Rectal smooth muscle tissue (tissue), 1 donor: ENCODE measurements around the gene STARD13.

Experiments used
- H3K27ac ChIP-seq: one replicate; pipeline ENCODE4 v1.7.0; 2013; ENCODE audit warnings: low read depth, low read length, inconsistent platforms
- H3K27me3 ChIP-seq: one replicate; pipeline ENCODE4 v1.7.0; 2013; ENCODE audit warnings: low read length; ENCODE audit not compliant: control insufficient read depth, insufficient read depth
- H3K36me3 ChIP-seq: one replicate; pipeline ENCODE4 v1.7.0; 2013; ENCODE audit warnings: low read length; ENCODE audit not compliant: control insufficient read depth, insufficient read depth
- H3K4me1 ChIP-seq: one replicate; pipeline ENCODE4 v1.7.0; 2013; ENCODE audit warnings: low read length; ENCODE audit not compliant: control insufficient read depth, insufficient read depth
- H3K4me3 ChIP-seq: one replicate; pipeline ENCODE4 v1.7.0; 2013; ENCODE audit warnings: low read length
- H3K9ac ChIP-seq: one replicate; pipeline ENCODE4 v1.7.0; 2013; ENCODE audit warnings: low read length

The STARD13 gene

GRCh38 chr13:33193428-33193974, 92.1 kb downstream of the STARD13 start:
- H3K36me3 ChIP-seq = no peaks in the 10 kb centered on the region
- peak overlapping the region; percentile 11 for H3K27ac ChIP-seq
- H3K4me3 ChIP-seq = no peak overlapping the region
- H3K4me1 ChIP-seq = peaks cover 40% of the 10 kb centered on the region
- H3K9ac ChIP-seq = no peak overlapping the region
- no peaks in the 10 kb centered on the region for H3K27me3 ChIP-seq

- no peaks in the 10 kb centered on the region for H3K27me3 ChIP-seq
- peaks cover 35% of the 10 kb centered on the region for H3K4me1 ChIP-seq
- H3K36me3 ChIP-seq = no peaks in the 10 kb centered on the region
- peak overlapping the region; percentile 44 for H3K27ac ChIP-seq
- H3K9ac ChIP-seq = no peak overlapping the region
- H3K4me3 ChIP-seq = no peak overlapping the region
Measured at GRCh38 chr13:33191425-33192210, 93.9 kb downstream of the STARD13 start.

- no peak overlapping the region for H3K4me3 ChIP-seq
- H3K9ac ChIP-seq = no peak overlapping the region
- peak overlapping the region; percentile 66 for H3K27ac ChIP-seq
- H3K4me1 ChIP-seq = peaks cover 39% of the 10 kb centered on the region
- H3K27me3 ChIP-seq = no peaks in the 10 kb centered on the region
- H3K36me3 ChIP-seq = no peaks in the 10 kb centered on the region
Measured at GRCh38 chr13:33189470-33189869, 96.1 kb downstream of the STARD13 start.

- Histone ChIP-seq H3K4me3 (no peak overlapping the region), H3K27ac (peak overlapping the region; percentile 8), H3K9ac (no peak overlapping the region), H3K36me3 (no peaks in the 10 kb centered on the region), H3K4me1 (peaks cover 41% of the 10 kb centered on the region), H3K27me3 (no peaks in the 10 kb centered on the region)
Measured at GRCh38 chr13:33188093-33188882, 97.3 kb downstream of the STARD13 start.

DNA sequence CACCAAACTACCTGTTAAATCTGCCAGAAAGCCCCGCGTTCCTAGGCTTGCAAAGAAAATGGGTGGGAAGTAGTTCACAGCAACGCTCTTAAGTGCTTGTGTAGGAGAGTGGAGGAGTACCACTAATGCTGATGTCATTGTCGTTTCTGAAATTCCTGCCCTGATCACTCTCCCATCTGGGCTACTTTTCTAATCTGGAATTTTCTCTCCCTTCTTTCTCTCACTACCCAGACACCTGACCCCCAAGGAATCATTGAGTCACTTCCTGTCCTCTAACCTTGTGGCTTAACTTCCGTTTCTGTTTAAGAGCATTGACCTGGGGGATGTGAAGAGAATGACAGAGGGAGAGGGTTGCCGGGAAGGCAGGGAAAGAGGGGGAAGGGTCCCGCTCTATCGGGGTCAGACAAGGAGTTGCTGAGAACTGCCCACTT, 98.7 kb downstream of the STARD13 start:
- Histone ChIP-seq H3K4me1 (peaks cover 51% of the 10 kb centered on the region), H3K27ac (peak overlapping the region; percentile 71), H3K4me3 (no peak overlapping the region), H3K9ac (no peak overlapping the region), H3K27me3 (no peaks in the 10 kb centered on the region), H3K36me3 (no peaks in the 10 kb centered on the region)

- peak overlapping the region; percentile 71 for H3K27ac ChIP-seq
- H3K9ac ChIP-seq = no peak overlapping the region
- peaks cover 54% of the 10 kb centered on the region for H3K4me1 ChIP-seq
- H3K4me3 ChIP-seq = no peak overlapping the region
- H3K27me3 ChIP-seq = no peaks in the 10 kb centered on the region
- H3K36me3 ChIP-seq = no peaks in the 10 kb centered on the region
Measured at GRCh38 chr13:33185853-33186252, 99.7 kb downstream of the STARD13 start.

DNA sequence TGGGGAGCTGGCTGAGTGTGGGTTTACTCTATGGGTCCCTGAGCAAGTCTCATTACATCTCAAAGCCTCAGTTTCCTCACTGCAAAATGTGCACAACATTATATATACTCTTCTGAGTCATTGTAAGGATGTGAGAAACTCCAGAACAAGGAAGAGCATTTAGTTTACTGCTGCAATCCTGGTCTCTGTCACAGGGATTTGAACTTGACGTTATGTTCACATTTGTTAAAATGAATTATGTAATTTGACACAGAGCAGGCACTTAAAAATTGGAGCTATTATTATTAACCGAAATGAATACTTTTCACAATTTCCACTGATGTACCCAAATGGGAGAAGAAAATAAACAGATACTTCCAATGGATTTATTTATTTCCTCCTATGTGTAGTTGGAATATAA, 101.0 kb downstream of the STARD13 start:
- H3K27me3 ChIP-seq = no peaks in the 10 kb centered on the region
- H3K27ac ChIP-seq = peak overlapping the region; percentile 77
- no peaks in the 10 kb centered on the region for H3K36me3 ChIP-seq
- H3K9ac ChIP-seq = no peak overlapping the region
- no peak overlapping the region for H3K4me3 ChIP-seq
- H3K4me1 ChIP-seq = peaks cover 52% of the 10 kb centered on the region

DNA sequence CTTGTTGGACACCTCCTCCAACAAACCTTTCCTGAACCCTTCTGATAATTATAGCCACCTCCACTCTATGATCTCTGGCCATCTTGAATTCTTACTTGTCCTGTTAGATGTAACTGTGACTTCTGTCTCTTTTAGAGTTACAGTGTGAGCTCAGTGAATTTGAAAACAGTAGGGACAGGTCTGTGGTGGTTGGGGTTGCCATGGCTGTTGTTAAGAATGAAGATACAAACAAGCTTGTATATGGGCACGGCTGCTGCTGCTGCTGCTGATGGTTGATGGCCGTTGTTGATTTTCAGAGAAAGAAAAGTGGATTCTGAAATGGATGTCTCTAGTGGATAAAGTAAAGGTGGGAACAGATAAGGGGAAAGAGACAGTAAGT, 101.5 kb downstream of the STARD13 start:
- Histone ChIP-seq H3K27me3 (no peaks in the 10 kb centered on the region), H3K4me1 (peaks cover 49% of the 10 kb centered on the region), H3K27ac (peak overlapping the region; percentile 77)

GRCh38 chr13:33183431-33184111, 102.0 kb downstream of the STARD13 start:
- Histone ChIP-seq H3K27ac (peak overlapping the region; percentile 77), H3K4me1 (peaks cover 49% of the 10 kb centered on the region), H3K27me3 (no peaks in the 10 kb centered on the region), H3K36me3 (no peaks in the 10 kb centered on the region), H3K9ac (no peak overlapping the region), H3K4me3 (no peak overlapping the region)

More for the DNA sequence above, 101.5 kb downstream of the STARD13 start:
- Histone ChIP-seq H3K9ac (no peak overlapping the region), H3K36me3 (no peaks in the 10 kb centered on the region), H3K4me3 (no peak overlapping the region)

DNA sequence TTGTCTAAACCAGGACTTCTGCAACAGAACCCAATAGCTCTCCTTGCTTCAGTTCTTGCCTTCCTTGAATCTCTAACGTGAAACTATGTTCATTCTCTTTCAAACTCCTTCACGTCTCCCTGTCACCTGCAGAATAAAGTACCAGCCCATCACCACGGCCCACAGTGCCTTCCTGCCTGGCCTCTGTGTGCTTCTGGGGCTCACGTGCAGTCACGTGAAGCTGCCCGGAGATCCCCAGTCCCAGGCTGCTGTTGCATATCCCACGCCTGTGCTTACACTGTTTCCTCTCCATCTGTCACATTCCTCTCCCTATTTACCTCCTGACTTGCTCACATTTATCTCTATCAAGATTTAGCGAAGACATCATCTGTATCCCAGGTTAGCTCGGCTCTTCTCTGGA, 102.8 kb downstream of the STARD13 start:
- Histone ChIP-seq H3K36me3 (no peaks in the 10 kb centered on the region), H3K4me3 (no peak overlapping the region), H3K4me1 (peaks cover 51% of the 10 kb centered on the region), H3K9ac (no peak overlapping the region), H3K27me3 (no peaks in the 10 kb centered on the region), H3K27ac (peak overlapping the region; percentile 77)

- Histone ChIP-seq H3K27ac (peak overlapping the region; percentile 23), H3K4me1 (peaks cover 51% of the 10 kb centered on the region)
Measured at GRCh38 chr13:33181264-33181663, 104.3 kb downstream of the STARD13 start.

More at GRCh38 chr13:33181264-33181663, 104.3 kb downstream of the STARD13 start:
- Histone ChIP-seq H3K36me3 (no peaks in the 10 kb centered on the region), H3K9ac (no peak overlapping the region), H3K4me3 (no peak overlapping the region), H3K27me3 (no peaks in the 10 kb centered on the region)
